Transverse colon (tissue), 4 donors: ENCODE results near the gene SIGMAR1. TPM values are rescaled to one million over a fixed set of nuclear protein-coding genes. Genes with fewer than 3 reads are reported as not detected.
A peak's percentile ranks its signal among the peaks of the same experiment; 100 is the strongest.

Experiments used
- DNase-seq: peaks from one replicate; pipeline ENCODE4 v3.0.0-alpha.2; 2019
- H3K27ac ChIP-seq, 4 donors: fragments of 200-600 bp; sonication (generic); 2 replicates each; pipeline ENCODE4 v1.5.1; 2016 to 2018; ENCODE audit warnings: inconsistent platforms in 4 of 4
- H3K27me3 ChIP-seq: fragments of 200-600 bp; sonication (generic); 2 replicates; pipeline ENCODE4 v1.5.1; 2017; ENCODE audit warnings: inconsistent platforms
- H3K36me3 ChIP-seq, 4 donors: fragments of 200-600 bp; sonication (generic); 2 replicates each; pipeline ENCODE4 v1.5.1; 2017 to 2019; ENCODE audit warnings: inconsistent platforms in 4 of 4
- H3K4me1 ChIP-seq, 4 donors: fragments of 200-600 bp; sonication (generic); 2 replicates each; pipeline ENCODE4 v1.5.1; 2017 to 2020; ENCODE audit warnings: inconsistent platforms in 4 of 4
- H3K4me3 ChIP-seq, 4 donors: fragments of 200-600 bp; sonication (generic); 1 replicate in 1 of 4; 2 replicates in 3 of 4; pipeline versions ENCODE4 v1.5.1 to v1.6.1; 2017 to 2019; ENCODE audit warnings: inconsistent platforms in 4 of 4
- H3K9me3 ChIP-seq, 2 donors: fragments of 200-600 bp; sonication (generic); 2 replicates each; pipeline ENCODE4 v1.5.1; 2017 to 2019; ENCODE audit warnings: inconsistent platforms in 2 of 2
- CTCF ChIP-seq, 5 experiments: fragments of 200-600 bp in 3 of 5; fragments of 450-650 bp in 2 of 5; sonication (generic) in 3 of 5; IDR thresholded peaks; 1 replicate in 2 of 5; 2 replicates in 3 of 5; pipeline ENCODE4 v1.5.1; 2016 to 2017; ENCODE audit warnings: antibody characterized with exemption in 5 of 5, inconsistent platforms in 3 of 5, mild to moderate bottlenecking in 2 of 5, moderate library complexity in 1 of 5
- EP300 ChIP-seq: sonication (generic); formaldehyde crosslinking; IDR thresholded peaks from one replicate; pipeline ENCODE4 v1.6.1; 2017; ENCODE audit warnings: antibody characterized with exemption, low read depth
- POLR2A ChIP-seq: fragments of 450-650 bp; IDR thresholded peaks from one replicate; pipeline ENCODE4 v1.6.1; 2016; ENCODE audit warnings: antibody characterized with exemption, mild to moderate bottlenecking, moderate library complexity
- POLR2AphosphoS5 ChIP-seq, 3 donors: sonication (generic); formaldehyde crosslinking; IDR thresholded peaks; one replicate each; pipeline ENCODE4 v1.6.1; 2016; ENCODE audit warnings: antibody characterized with exemption in 3 of 3
- WGBS, 2 donors: methylation state at CpG; one replicate each; pipeline ENCODE4 v1.1.5; 2018; ENCODE audit warnings: low coverage in 1 of 2; 5-methylcytosine and 5-hydroxymethylcytosine counted together
- in situ Hi-C, 4 donors: fragments of 200-750 bp; cut with MboI; loops; one replicate each; pipeline versions ENCODE4 v1.15.0 to v1.15.1; 2017; ENCODE audit warnings: low sequenced_read_pairs in 3 of 4, low pct_ligation_motif_present in 1 of 4, low pct_unique_long_range_greater_than_20kb in 1 of 4
- intact Hi-C: fragments of 100-400 bp; cut with DNase I; formaldehyde crosslinking; loops from one replicate; pipeline ENCODE4 v1.15.1; 2023; ENCODE audit warnings: low total_unique reads
- total RNA-seq, 4 donors: library from RNA; depleted of rRNA; stranded (reverse); fragments of >200 nt; gene quantifications; one replicate each; pipeline ENCODE4 v1.1.0, GENCODE V29; 2016

The SIGMAR1 gene
- total RNA-seq, 4 donors from 2014 or later = 45.6 to 102 (median 62.6) TPM

- Histone ChIP-seq H3K27ac (peak overlapping the region; percentile 84 to 89 (median 86)), H3K27me3 (no peaks in the 10 kb centered on the region), H3K36me3 (no peaks in the 10 kb centered on the region), H3K9me3 (no peaks in the 10 kb centered on the region), H3K4me1 (peaks cover 7 to 29% (median 16%) of the 10 kb centered on the region in 4 donors), H3K4me3 (peak overlapping the region; percentile 44 to 65 (median 59))
- DNase-seq = no peak
- TF ChIP-seq CTCF (IDR thresholded peaks at IDR 0.05) (no peak), POLR2A (no peak), POLR2AphosphoS5 (IDR thresholded peaks at IDR 0.05) (no peak)
- intact Hi-C loops = no loop called here
- in situ Hi-C loops = no loop called here
- WGBS, 2 donors = 5% methylated on average over 7 of the region's 7 CpGs; no CpG with 5 or more reads in 1 of the 2 donors
These were observed 505 bp upstream of the SIGMAR1 start for GRCh38 chr9:34638138-34638445.

GRCh38 chr9:34636791-34637355, 714 bp downstream of the SIGMAR1 start:
- H3K4me3 ChIP-seq = peak overlapping the region; percentile 44 to 65 (median 59)
- WGBS, 2 donors = 2% methylated on average over 18 of the region's 23 CpGs; no CpG with 5 or more reads in 1 of the 2 donors
- no peaks in the 10 kb centered on the region for H3K9me3 ChIP-seq
- no peak for DNase-seq
- in situ Hi-C loops = no loop called here
- no peaks in the 10 kb centered on the region for H3K36me3 ChIP-seq
- H3K4me1 ChIP-seq = peaks cover 7 to 29% (median 16%) of the 10 kb centered on the region in 4 donors
- H3K27ac ChIP-seq = peak overlapping the region; percentile 84 to 89 (median 86)
- intact Hi-C loops = no loop called here
- no peaks in the 10 kb centered on the region for H3K27me3 ChIP-seq
- no peak for TF ChIP-seq POLR2A
- TF ChIP-seq POLR2AphosphoS5 (IDR thresholded peaks at IDR 0.05) = no peak
- TF ChIP-seq CTCF (IDR thresholded peaks at IDR 0.05) = no peak
- TF ChIP-seq EP300 = no peak

- Histone ChIP-seq H3K36me3 (no peaks in the 10 kb centered on the region), H3K4me1 (peaks cover 7 to 32% (median 16%) of the 10 kb centered on the region in 4 donors), H3K9me3 (no peaks in the 10 kb centered on the region), H3K27me3 (peaks cover 3% of the 10 kb centered on the region), H3K27ac (no peak overlapping the region), H3K4me3 (no peak overlapping the region)
- intact Hi-C loops = no loop called here
- TF ChIP-seq POLR2A (no peak), CTCF (IDR thresholded peaks at IDR 0.05) (no peak), POLR2AphosphoS5 (IDR thresholded peaks at IDR 0.05) (no peak)
- 91% methylated on average over 14 of the region's 14 CpGs; no CpG with 5 or more reads in 1 of the 2 donors for WGBS, 2 donors
- DNase-seq = no peak
- in situ Hi-C loops = no loop called here
These were observed 2.0 kb downstream of the SIGMAR1 start for GRCh38 chr9:34635556-34635955.

- Histone ChIP-seq H3K4me3 (no peak overlapping the region), H3K4me1 (peaks cover 7 to 34% (median 16%) of the 10 kb centered on the region in 4 donors), H3K36me3 (no peaks in the 10 kb centered on the region), H3K27me3 (peaks cover 12% of the 10 kb centered on the region), H3K9me3 (no peaks in the 10 kb centered on the region), H3K27ac (no peak overlapping the region)
- TF ChIP-seq EP300 (no peak), CTCF (IDR thresholded peaks at IDR 0.05) (no peak), POLR2AphosphoS5 (IDR thresholded peaks at IDR 0.05) (no peak), POLR2A (no peak)
- no peak for DNase-seq
- intact Hi-C loops = no loop called here
- in situ Hi-C loops = no loop called here
- WGBS, 2 donors = 75 to 100% methylated on average over 1 to 3 of the region's 3 CpGs
These were observed 2.9 kb downstream of the SIGMAR1 start for GRCh38 chr9:34634551-34635248.
